ENCODE data around the gene BTRC.

DNA sequence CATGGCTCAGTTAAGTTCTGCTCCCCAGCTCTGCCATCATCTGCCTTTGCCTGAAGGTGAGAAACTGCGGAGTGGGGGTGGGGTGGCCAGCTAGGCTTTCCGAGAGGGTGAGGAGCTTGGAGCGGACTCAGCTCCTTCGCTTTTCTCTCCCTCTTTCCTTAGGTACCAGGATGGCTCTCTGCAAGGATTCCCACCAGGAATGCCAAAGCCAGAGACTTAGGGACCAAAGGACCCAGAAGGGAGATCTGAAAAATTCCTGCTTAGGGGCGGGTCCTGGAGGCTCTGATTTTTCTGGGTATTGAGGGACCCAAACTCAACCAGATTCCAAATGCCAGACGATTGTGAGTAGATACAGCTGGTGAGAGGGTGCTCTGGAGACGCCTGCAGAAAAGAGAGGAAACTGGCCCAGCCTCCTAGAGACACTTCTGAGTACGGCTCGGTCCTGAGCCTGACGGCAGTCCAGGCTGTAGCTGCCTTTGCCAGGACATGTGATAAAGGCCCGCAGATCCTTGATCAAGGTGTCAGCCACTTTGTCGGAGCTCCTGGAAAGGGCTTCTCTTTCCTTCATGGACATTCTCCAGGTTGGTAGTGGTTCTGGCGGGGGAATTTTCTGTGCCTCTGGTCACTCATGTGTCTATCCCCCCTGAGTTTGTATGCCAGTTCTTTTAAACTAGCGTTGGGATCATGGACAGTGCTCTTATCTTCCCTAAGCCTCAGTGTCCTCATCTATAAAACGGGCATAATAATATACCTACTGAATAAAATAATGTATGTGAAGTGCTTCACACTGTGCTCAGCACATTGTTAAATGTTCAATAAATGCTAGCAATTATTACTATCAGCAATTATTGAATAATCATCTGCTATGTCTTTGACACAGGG, 42.5 kb upstream of the BTRC start:
- TF ChIP-seq, protein P1, sequence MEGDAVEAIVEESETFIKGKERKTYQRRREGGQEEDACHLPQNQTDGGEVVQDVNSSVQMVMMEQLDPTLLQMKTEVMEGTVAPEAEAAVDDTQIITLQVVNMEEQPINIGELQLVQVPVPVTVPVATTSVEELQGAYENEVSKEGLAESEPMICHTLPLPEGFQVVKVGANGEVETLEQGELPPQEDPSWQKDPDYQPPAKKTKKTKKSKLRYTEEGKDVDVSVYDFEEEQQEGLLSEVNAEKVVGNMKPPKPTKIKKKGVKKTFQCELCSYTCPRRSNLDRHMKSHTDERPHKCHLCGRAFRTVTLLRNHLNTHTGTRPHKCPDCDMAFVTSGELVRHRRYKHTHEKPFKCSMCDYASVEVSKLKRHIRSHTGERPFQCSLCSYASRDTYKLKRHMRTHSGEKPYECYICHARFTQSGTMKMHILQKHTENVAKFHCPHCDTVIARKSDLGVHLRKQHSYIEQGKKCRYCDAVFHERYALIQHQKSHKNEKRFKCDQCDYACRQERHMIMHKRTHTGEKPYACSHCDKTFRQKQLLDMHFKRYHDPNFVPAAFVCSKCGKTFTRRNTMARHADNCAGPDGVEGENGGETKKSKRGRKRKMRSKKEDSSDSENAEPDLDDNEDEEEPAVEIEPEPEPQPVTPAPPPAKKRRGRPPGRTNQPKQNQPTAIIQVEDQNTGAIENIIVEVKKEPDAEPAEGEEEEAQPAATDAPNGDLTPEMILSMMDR (IDR thresholded peaks at IDR 0.05), result no peak
- no peak for TF ChIP-seq POLR2A (IDR thresholded peaks at IDR 0.05)

Measured in lower leg skin (tissue), 3 donors.